GM21390 (cell line): Measurements from ENCODE around the gene POLR3B.
"Not testable (repeated sequence)": the region's sequence is repeated elsewhere in the genome, so short reads cannot be mapped to it uniquely, and the experiment has no call there.

ENCODE experiments used
- ATAC-seq: cut with Tn5 transposase; IDR thresholded peaks from one replicate; pipeline ENCODE4 v1.9.1; 2021; ENCODE audit not compliant: unreplicated experiment

Gene POLR3B

GRCh38 chr12:106459124-106459523 lies 101.6 kb downstream of the POLR3B start:
- ATAC-seq = no peak

- no peak for ATAC-seq
These were observed 102.0 kb downstream of the POLR3B start for GRCh38 chr12:106459534-106459933.

- no peak for ATAC-seq
These were observed 104.2 kb downstream of the POLR3B start for GRCh38 chr12:106461730-106462129.

- not testable (repeated sequence) for ATAC-seq
These were observed 108.1 kb downstream of the POLR3B start for GRCh38 chr12:106465605-106466004.

- not testable (repeated sequence) for ATAC-seq
These were observed 118.1 kb downstream of the POLR3B start for GRCh38 chr12:106475662-106476061.

- not testable (repeated sequence) for ATAC-seq
These were observed 120.1 kb downstream of the POLR3B start for GRCh38 chr12:106477627-106478026.

GRCh38 chr12:106480251-106480650 lies 122.7 kb downstream of the POLR3B start:
- ATAC-seq = no peak

GRCh38 chr12:106481246-106481645 lies 123.7 kb downstream of the POLR3B start:
- ATAC-seq = no peak

GRCh38 chr12:106487664-106488063 lies 130.1 kb downstream of the POLR3B start:
- no peak for ATAC-seq

- no peak for ATAC-seq
These were observed 131.3 kb downstream of the POLR3B start for GRCh38 chr12:106488884-106489283.

GRCh38 chr12:106490264-106490663 lies 132.7 kb downstream of the POLR3B start:
- no peak for ATAC-seq

GRCh38 chr12:106492857-106493256 lies 135.3 kb downstream of the POLR3B start:
- no peak for ATAC-seq

GRCh38 chr12:106493531-106493930 lies 136.0 kb downstream of the POLR3B start:
- no peak for ATAC-seq

GRCh38 chr12:106495354-106495965 lies 137.9 kb downstream of the POLR3B start:
- ATAC-seq = no peak

GRCh38 chr12:106498056-106498455 lies 140.5 kb downstream of the POLR3B start:
- no peak for ATAC-seq

GRCh38 chr12:106499628-106500027 lies 142.1 kb downstream of the POLR3B start:
- ATAC-seq = no peak

GRCh38 chr12:106506691-106507090 lies 149.1 kb downstream of the POLR3B start:
- ATAC-seq = no peak

- ATAC-seq = no peak
These were observed 151.4 kb downstream of the POLR3B start for GRCh38 chr12:106508966-106509365.

- ATAC-seq = no peak
These were observed 153.8 kb downstream of the POLR3B start for GRCh38 chr12:106511365-106511764.

GRCh38 chr12:106517314-106517713 lies 159.8 kb downstream of the POLR3B start:
- no peak for ATAC-seq

GRCh38 chr12:106519607-106520021 lies 162.1 kb downstream of the POLR3B start:
- ATAC-seq = no peak

- no peak for ATAC-seq
These were observed 164.4 kb downstream of the POLR3B start for GRCh38 chr12:106521901-106522300.

GRCh38 chr12:106522708-106523107 lies 165.2 kb downstream of the POLR3B start:
- ATAC-seq = no peak
